ENCODE measurements around the gene SMOC1. TPM values are rescaled to one million over a fixed set of nuclear protein-coding genes. Genes with fewer than 3 reads are reported as not detected.

Gene SMOC1
- total RNA-seq, 1 experiment from 2014 or later = 3.1 TPM

DNA sequence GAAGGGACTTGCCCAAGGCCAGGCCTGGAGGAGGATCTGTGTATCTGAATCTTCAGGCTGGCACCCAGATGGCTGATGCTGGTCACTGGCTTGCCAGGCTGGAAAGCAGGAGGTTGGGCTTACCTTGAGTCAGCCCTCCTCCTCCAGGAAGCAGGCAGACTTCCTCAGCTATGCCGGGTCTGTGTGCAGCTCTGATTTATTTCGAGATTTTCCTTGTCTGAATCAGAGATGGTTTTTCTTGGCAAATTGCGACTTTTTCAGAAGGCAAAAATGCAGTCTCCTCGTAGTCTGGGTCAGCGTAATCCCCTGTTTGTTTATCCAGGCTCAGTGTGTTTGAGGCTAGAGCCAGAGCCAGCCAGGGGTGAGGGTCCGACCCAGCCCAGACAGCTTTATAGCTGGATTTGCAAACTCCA lies 48.9 kb downstream of the SMOC1 start:
- in situ Hi-C loops (cut with HindIII; ENCODE audit: low pct_unique_long_range_greater_than_20kb, low sequenced_read_pairs) = no loop called here
- no peak for DNase-seq (ENCODE audit: low read depth)

- in situ Hi-C loops (cut with HindIII; ENCODE audit: low pct_unique_long_range_greater_than_20kb, low sequenced_read_pairs) = no loop called here
- no peak for DNase-seq (ENCODE audit: low read depth)
These were observed 51.7 kb downstream of the SMOC1 start for GRCh38 chr14:69930780-69931379.

GRCh38 chr14:69931960-69932359 lies 52.7 kb downstream of the SMOC1 start:
- in situ Hi-C loops (cut with HindIII; ENCODE audit: low pct_unique_long_range_greater_than_20kb, low sequenced_read_pairs) = no loop called here
- no peak for DNase-seq (ENCODE audit: low read depth)

- in situ Hi-C loops (cut with HindIII; ENCODE audit: low pct_unique_long_range_greater_than_20kb, low sequenced_read_pairs) = no loop called here
These were observed 53.2 kb downstream of the SMOC1 start for GRCh38 chr14:69932391-69932790.

GRCh38 chr14:69933623-69934275 lies 54.5 kb downstream of the SMOC1 start:
- no peak for DNase-seq (ENCODE audit: low read depth)
- in situ Hi-C loops (cut with HindIII; ENCODE audit: low pct_unique_long_range_greater_than_20kb, low sequenced_read_pairs) = no loop called here

More at GRCh38 chr14:69932391-69932790, 53.2 kb downstream of the SMOC1 start:
- no peak for DNase-seq (ENCODE audit: low read depth)

DNA sequence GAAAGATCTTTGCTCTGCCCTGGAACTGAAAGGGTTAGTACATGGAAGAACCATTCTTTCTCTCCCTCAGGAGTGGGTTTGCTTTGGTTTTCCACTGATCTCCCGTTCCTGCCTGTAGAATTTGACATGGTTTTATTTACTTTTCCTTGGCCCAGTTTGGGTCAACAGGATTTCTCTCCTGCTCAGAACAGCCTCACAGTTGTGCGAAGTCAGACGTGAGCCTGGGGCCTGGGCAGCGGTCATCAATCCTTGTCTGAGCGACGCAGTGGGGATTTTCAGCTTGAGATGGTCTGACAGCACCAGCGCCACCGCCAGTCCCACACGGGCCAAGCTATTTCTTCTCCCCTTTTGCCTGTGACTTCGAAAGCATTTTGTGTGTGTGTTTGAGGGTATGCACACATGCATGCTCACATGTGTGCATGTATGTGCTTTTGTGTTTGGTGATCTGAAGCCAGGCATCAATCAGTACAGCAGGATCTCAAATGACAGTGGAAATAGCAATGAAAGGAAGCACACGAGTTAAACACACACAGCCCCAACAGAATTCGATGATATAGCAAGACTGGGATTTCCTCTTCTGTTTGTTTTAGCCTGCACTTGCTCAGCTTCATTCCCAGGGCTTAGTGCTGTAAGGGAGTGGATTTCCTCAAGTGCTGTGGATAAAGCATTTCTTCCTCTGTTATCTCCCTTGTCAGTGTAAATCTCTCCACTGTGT lies 58.3 kb downstream of the SMOC1 start:
- no peak for DNase-seq (ENCODE audit: low read depth)
- in situ Hi-C loops (cut with HindIII; ENCODE audit: low pct_unique_long_range_greater_than_20kb, low sequenced_read_pairs) = no loop called here

DNA sequence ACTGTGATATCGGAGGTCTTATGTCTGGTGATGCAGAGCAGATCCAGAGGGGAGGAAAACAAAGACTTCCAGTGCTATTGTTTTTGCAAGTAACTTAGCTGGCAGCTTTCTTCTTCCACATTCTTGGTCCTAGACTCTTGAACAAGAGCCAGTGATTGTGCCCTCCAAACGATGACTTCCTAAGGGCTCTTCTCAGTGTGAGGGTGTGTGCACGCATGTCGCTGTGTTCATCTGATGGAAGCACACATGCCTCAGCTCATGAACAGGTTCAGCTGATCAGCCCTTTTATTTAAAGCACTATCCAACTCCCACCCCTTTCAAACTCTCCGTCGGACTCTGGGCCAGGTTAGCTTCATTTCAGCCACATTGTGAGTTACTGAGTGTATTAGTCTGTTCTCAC lies 59.5 kb downstream of the SMOC1 start:
- no peak for DNase-seq (ENCODE audit: low read depth)
- in situ Hi-C loops (cut with HindIII; ENCODE audit: low pct_unique_long_range_greater_than_20kb, low sequenced_read_pairs) = no loop called here

- in situ Hi-C loops (cut with HindIII; ENCODE audit: low pct_unique_long_range_greater_than_20kb, low sequenced_read_pairs) = no loop called here
- DNase-seq (ENCODE audit: low read depth) = no peak
These were observed 62.8 kb downstream of the SMOC1 start for GRCh38 chr14:69941768-69942742.

- in situ Hi-C loops (cut with HindIII; ENCODE audit: low pct_unique_long_range_greater_than_20kb, low sequenced_read_pairs) = no loop called here
- DNase-seq (ENCODE audit: low read depth) = no peak
These were observed 64.0 kb downstream of the SMOC1 start for GRCh38 chr14:69943084-69943780.

GRCh38 chr14:69945347-69945746 lies 66.1 kb downstream of the SMOC1 start:
- DNase-seq (ENCODE audit: low read depth) = no peak
- in situ Hi-C loops (cut with HindIII; ENCODE audit: low pct_unique_long_range_greater_than_20kb, low sequenced_read_pairs) = no loop called here

GRCh38 chr14:69945912-69946311 lies 66.7 kb downstream of the SMOC1 start:
- no peak for DNase-seq (ENCODE audit: low read depth)
- in situ Hi-C loops (cut with HindIII; ENCODE audit: low pct_unique_long_range_greater_than_20kb, low sequenced_read_pairs) = no loop called here

GRCh38 chr14:69948351-69948750 lies 69.1 kb downstream of the SMOC1 start:
- in situ Hi-C loops (cut with HindIII; ENCODE audit: low pct_unique_long_range_greater_than_20kb, low sequenced_read_pairs) = no loop called here
- no peak for DNase-seq (ENCODE audit: low read depth)

DNA sequence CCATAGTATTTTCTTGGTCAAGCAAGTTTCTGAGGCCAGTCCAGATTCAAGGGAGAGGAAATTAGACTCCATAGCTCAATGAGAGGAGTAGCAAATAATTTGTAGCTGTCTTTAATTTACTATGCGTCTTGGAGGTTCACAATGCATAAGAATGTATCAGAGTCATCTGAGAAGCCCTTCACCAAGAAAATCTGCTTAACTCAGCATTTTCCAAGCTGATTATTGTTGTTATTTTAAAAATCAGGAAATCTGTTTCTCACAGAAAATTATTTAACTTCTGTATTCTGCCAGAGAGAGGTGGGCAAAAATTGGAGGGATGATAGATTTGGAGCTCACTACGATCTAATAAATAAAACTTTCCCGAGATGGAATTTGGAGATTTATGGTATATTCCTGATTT lies 72.0 kb downstream of the SMOC1 start:
- no peak for DNase-seq (ENCODE audit: low read depth)
- in situ Hi-C loops (cut with HindIII; ENCODE audit: low pct_unique_long_range_greater_than_20kb, low sequenced_read_pairs) = no loop called here

- no peak for DNase-seq (ENCODE audit: low read depth)
- in situ Hi-C loops (cut with HindIII; ENCODE audit: low pct_unique_long_range_greater_than_20kb, low sequenced_read_pairs) = no loop called here
These were observed 72.7 kb downstream of the SMOC1 start for GRCh38 chr14:69951935-69952334.

DNA sequence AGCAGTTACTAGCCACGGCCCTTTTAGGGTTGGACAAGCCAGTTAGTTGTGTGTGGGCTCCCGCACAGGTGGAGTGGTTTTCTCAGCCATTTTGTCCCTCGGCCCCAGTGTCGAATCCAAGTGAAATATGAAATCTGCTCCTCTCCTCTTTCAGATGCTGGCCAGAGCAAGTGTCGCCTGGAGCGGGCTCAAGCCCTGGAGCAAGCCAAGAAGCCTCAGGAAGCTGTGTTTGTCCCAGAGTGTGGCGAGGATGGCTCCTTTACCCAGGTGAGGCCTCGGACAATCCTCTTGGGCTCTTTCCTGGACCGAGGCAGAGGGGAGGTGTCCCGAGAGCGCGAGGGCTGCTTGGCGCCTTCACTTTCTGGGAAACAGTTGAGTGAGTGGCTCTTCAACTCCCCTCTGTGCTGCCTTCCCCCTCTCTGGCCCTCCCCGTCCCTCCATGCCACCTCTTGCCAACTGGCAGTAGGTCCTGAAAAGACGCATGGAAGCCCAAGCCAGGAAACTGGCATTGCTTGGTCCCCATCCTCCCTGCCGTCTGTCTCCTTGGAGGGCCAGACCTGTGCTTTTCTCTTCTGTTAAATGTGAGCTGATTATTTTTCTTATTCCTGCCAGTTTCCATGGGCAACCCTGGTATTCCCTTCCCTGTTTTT lies 74.2 kb downstream of the SMOC1 start:
- no peak for DNase-seq (ENCODE audit: low read depth)
- in situ Hi-C loops (cut with HindIII; ENCODE audit: low pct_unique_long_range_greater_than_20kb, low sequenced_read_pairs) = no loop called here

- no peak for DNase-seq (ENCODE audit: low read depth)
- in situ Hi-C loops (cut with HindIII; ENCODE audit: low pct_unique_long_range_greater_than_20kb, low sequenced_read_pairs) = no loop called here
These were observed 76.9 kb downstream of the SMOC1 start for GRCh38 chr14:69955855-69956845.
